A204.1 (cell line): Measurements from ENCODE around the gene ARL5B.

ENCODE experiments used
- FAIRE-seq: peaks from 2 replicates; lab custom pipeline; 2012; peaks lifted over from hg19 to GRCh38; lab: Jason Lieb, UNC

The ARL5B gene

DNA sequence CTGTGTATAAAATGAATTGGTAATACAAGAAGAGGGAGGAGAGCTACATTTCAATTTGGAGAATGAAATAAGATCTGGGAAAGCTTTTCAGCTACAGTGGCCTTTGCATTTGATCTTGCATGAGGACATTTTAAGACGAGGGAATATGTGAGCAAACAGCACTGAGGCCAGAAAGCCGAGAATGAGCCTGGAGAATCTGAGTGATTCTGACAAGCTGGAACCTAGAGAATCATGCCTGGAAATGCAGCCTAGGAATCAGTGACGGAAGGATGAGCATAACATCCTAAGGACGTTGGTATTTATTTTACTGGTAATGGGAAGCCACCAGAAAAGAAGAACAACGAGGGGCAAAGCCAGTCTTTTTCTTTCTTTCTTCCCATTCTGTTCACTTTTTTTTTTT is 44.3 kb downstream of the ARL5B start:
- no peak for FAIRE-seq

DNA sequence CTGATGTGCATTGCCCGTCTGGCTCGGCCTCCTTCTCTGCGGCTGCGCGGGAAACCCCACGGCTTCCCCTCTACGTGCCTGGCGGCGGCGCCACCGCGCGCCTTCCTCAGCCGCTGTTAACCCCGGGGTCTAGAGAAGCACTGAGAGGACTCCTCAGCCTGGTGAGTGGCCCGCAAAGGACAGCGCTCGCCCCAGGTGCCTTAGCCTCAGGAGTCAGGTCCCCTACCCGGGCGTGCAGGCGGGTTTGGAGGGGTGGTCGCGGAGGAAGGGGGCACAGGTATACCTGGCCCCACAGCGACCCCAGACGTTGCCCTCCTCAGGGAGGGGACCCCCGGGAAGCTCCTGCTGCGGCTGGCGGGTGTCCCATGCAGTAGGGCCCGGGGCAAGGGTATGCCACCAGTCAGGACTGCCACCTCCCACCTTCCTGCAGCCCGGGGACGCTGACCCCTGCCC is 51.0 kb downstream of the ARL5B start:
- no peak for FAIRE-seq

- FAIRE-seq: no peak
Observed at GRCh38 chr10:18713077-18713476, 53.8 kb downstream of the ARL5B start.

DNA sequence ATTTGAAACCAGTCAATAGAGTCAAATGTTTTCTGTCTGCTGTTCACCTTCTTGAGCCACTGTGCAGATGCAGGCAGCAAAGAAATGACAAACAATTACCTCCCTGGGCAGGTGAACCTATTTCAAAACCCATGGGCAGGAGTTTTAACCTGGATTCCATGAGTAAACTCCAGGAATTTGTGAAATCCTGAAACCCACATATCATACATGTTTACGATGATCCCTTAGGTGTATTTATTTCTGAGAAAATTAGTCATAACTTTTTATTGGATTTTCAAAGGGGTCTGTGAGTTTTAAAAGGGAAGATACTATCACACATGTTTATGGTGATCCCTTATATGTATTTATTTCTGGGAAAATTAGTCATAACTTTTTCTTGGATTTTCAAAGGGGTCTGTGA is 59.8 kb downstream of the ARL5B start:
- FAIRE-seq: no peak

DNA sequence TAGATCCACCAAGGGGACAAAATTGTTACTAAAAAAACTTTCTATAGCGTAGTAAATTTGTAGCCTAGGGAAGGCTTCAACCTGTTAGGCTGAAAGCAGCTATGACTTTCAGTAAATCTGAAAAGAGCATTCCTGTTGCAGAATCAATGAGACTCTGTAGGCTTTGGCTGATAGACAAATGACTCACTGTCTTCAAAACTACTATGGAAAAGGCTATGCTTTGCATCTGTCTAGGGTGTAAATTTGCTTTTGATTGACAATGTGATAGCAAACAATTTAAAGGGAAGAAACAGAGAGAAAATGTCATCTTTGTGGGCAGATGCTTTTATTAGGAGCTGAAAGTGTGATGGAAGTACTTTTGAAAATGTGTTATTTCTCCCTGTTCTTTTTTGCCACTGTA is 60.6 kb downstream of the ARL5B start:
- no peak for FAIRE-seq

GRCh38 chr10:18721067-18721466 is 61.8 kb downstream of the ARL5B start:
- FAIRE-seq: no peak

GRCh38 chr10:18723801-18724200 is 64.6 kb downstream of the ARL5B start:
- FAIRE-seq: no peak
